ENCODE measurements around the gene ABR. TPM values are rescaled to one million over a fixed set of nuclear protein-coding genes. Genes with fewer than 3 reads are reported as not detected.

ABR gene
- polyA plus RNA-seq, 2 of the 4 experiments (the other 2 are of a cell fraction): 70.9 to 73.8 TPM

GRCh38 chr17:1211287-1211686 lies 31.5 kb upstream of the ABR start (continued):
- TF ChIP-seq FOSB (CRISPR knock-in tag; IDR thresholded peaks at IDR 0.05): no peak
- no peak for TF ChIP-seq GATA3 (IDR thresholded peaks at IDR 0.05; ENCODE audit: borderline replicate concordance)
- TF ChIP-seq CHD4 (IDR thresholded peaks at IDR 0.05; ENCODE audit: borderline replicate concordance): no peak

DNA sequence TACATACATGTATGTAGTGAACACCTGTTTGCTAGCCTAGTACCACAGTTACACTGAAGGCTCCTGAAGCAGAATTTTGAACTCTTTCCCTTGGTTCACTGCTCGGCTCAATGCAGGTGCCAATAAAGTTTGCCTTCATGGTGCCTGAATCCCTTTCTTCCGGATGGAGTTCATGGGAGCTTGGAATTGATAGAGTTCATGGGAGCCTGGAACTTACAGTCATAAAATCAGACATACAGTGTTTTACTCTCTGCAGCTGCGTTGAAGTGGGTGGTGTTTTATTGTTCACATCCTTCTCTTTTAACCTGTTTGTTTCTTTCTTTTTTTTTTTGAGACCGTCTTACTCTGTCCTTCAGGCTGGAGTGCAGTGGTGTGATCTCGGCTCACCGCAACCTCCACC lies 29.2 kb upstream of the ABR start:
- ATAC-seq (0 out of 6 replicates have a peak, but pooled peaks of 1 of the 2 experiments have one; percentile 45), FAIRE-seq (no peak), DNase-seq (ENCODE audit: low read depth in 1 of 2, low spot score in 1 of 2) (no peak)
- Histone ChIP-seq H3K4me2 (no peak overlapping the region), H3K27ac (no peak overlapping the region), H3K4me3 (no peak overlapping the region), H3K4me1 (peaks cover 13% of the 10 kb centered on the region), H3K9me3 (no peaks in the 10 kb centered on the region)
- CTCF ChIA-PET: interaction anchor here (0.6 to 7.8 kb wide), 4 partner anchors 19 to 62 kb away, joined by 3 to 38 read pairs (median 4); no protein-coding TSS in a partner anchor
- POLR2A ChIA-PET: no interaction called here
- WGBS (ENCODE audit: missing lambda C conversion rate): 87% methylated on average over 6 of the region's 6 CpGs
- TF ChIP-seq ATOH8 (CRISPR knock-in tag; IDR thresholded peaks at IDR 0.05; ENCODE audit: low read depth) (no peak), SREBF2 (IDR thresholded peaks at IDR 0.05) (no peak), CBX2 (IDR thresholded peaks at IDR 0.05; ENCODE audit: borderline replicate concordance, low read depth) (no peak), CHD4 (IDR thresholded peaks at IDR 0.05; ENCODE audit: borderline replicate concordance) (no peak)

DNA sequence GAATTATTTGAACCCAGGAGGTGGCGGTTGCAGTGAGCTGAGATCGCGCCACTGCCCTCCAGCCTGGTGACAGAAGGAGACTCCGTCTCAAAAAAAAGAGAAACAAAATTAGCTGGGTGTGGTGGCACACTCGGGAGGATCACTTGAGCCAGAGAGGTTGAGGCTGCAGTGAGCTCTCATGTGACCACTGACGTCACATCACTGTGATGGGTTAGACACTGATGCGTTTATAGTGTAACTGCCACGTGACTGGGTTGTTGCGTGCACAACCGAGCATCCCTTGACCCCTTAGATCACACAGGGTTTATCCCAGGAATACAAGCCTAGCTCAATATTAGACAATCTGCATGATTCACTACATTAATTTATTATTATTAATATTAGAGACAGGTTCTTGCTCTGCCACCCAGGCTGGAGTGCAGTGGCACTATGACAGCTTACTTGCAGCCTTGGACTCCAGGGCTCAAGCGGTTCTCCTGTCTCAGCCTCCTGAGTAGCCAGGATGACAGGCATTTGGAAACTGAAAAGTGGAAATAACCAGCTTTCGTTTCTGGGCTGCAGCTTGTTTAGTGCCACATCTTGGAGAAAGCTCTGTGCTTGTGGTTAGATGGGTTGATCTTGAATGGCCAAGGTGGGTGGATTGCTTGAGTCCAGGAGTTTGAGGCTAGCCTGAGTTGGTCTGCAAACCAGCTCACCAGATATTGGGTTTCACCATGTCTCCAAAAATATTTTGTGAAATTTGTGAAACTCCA lies 26.4 kb upstream of the ABR start:
- DNase-seq (ENCODE audit: low read depth in 1 of 2, low spot score in 1 of 2) (no peak), FAIRE-seq (no peak), ATAC-seq (no peak)
- TF ChIP-seq CHD4 (IDR thresholded peaks at IDR 0.05; ENCODE audit: borderline replicate concordance) (no peak), EHMT2 (IDR thresholded peaks at IDR 0.05; ENCODE audit: low read depth) (no peak), PBX3 (IDR thresholded peaks at IDR 0.05) (no peak), HOXB5 (CRISPR knock-in tag; IDR thresholded peaks at IDR 0.05) (no peak), JUN (IDR thresholded peaks at IDR 0.05) (no peak), RFX5 (IDR thresholded peaks at IDR 0.05) (no peak), PHF8 (IDR thresholded peaks at IDR 0.05; ENCODE audit: borderline replicate concordance, low read depth) (no peak), CHD2 (IDR thresholded peaks at IDR 0.05; ENCODE audit: low read length, partially characterized antibody) (no peak), NR3C1 (IDR thresholded peaks at IDR 0.05) (no peak), EHF (CRISPR knock-in tag; IDR thresholded peaks at IDR 0.05) (no peak), MAFK (IDR thresholded peaks at IDR 0.05; ENCODE audit: partially characterized antibody) (no peak), ZFP36 (IDR thresholded peaks at IDR 0.05; ENCODE audit: borderline replicate concordance, partially characterized antibody) (no peak)
- no peak overlapping the region for H3K4me3 ChIP-seq
- ChIA-PET POLR2A (no interaction called here), CTCF (interaction anchor here (0.8 to 4.3 kb wide), 5 partner anchors 8 to 58 kb away, joined by 4 to 31 read pairs (median 7); no protein-coding TSS in a partner anchor)
- H3K4me2 ChIP-seq: no peak overlapping the region
- WGBS (ENCODE audit: missing lambda C conversion rate): 83% methylated on average over 12 of the region's 12 CpGs
- no peak overlapping the region for H3K27ac ChIP-seq
- no peaks in the 10 kb centered on the region for H3K9me3 ChIP-seq
- H3K4me1 ChIP-seq: no peaks in the 10 kb centered on the region

DNA sequence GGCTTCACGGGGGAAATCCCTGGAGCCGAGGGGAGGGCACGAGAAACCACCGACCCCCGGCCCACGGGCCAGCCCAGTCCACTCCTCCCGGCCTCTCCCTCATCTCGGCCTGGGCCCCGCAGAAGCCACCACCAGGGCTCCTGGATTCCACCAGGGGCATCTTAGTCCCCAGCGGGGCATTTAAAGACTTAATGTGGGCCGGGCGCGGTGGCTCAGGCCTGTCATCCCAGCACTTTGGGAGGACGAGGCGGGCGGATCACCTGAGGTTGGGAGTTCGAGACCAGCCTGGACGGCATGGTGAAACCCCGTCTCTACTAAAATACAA lies 24.1 kb upstream of the ABR start:
- Histone ChIP-seq H3K4me2 (peak overlapping the region; percentile 84), H3K4me3 (peak overlapping the region; percentile 54), H3K27ac (peak overlapping the region; percentile 58 to 88), H3K9me3 (no peaks in the 10 kb centered on the region), H3K4me1 (no peaks in the 10 kb centered on the region)
- TF ChIP-seq RAD21 (conservative IDR thresholded peaks at IDR 0.05 in 1 of 2, IDR thresholded peaks at IDR 0.05 in 1 of 2) (0 out of 5 replicates have a peak, but pooled peaks of 1 of the 2 experiments have one; percentile 3), RCOR1 (IDR thresholded peaks at IDR 0.05; ENCODE audit: low read depth, low read length) (no peak)
- FAIRE-seq (no peak), DNase-seq (ENCODE audit: low read depth in 1 of 2, low spot score in 1 of 2) (peak in 1 of 2 experiments; percentile 75), ATAC-seq (peak; percentile 56 to 80)
- ChIA-PET POLR2A (no interaction called here), CTCF (interaction anchor here (0.6 to 4.3 kb wide), 4 partner anchors 17 to 83 kb away, joined by 3 to 31 read pairs (median 4); no protein-coding TSS in a partner anchor)
- WGBS (ENCODE audit: missing lambda C conversion rate): 52% methylated on average over 14 of the region's 19 CpGs
